Peyer's patch (tissue), 4 donors: Measurements from ENCODE around the gene UCK2.

Source experiments
- POLR2A ChIP-seq, 2 donors: fragments of 450-650 bp; IDR thresholded peaks; one replicate each; pipeline ENCODE4 v1.5.1; 2017; ENCODE audit warnings: antibody characterized with exemption in 2 of 2, mild to moderate bottlenecking in 2 of 2, moderate library complexity in 2 of 2
- TF ChIP-seq, protein P1 (sequence below), 6 experiments: fragments of 450-650 bp in 4 of 6; fragments of 200-600 bp in 2 of 6; sonication (generic) in 1 of 6; IDR thresholded peaks; one replicate each; pipeline ENCODE4 v1.5.1; 2017 to 2019; ENCODE audit warnings: antibody characterized with exemption in 6 of 6, mild to moderate bottlenecking in 3 of 6, moderate library complexity in 1 of 6

DNA sequence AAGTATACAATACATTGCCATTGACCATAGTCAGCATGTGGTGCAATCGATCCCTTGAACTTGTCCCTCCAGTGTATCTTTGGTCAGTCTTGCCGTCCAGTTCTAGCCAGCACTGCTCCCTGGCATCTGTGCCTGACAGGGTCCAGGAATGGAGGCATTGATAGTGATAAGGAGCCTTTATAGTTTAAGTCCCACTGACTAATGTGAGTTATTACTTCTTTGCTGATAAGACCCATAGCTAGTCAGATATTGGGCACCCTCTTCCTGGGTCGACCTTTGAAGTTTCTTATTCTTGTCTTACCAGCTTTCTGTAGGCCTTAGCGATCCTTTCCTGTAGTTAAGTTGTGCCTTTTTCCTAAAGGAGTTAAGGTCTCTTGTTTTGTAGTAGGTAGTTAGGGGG, 13.0 kb downstream of the UCK2 start:
- TF ChIP-seq, protein P1, sequence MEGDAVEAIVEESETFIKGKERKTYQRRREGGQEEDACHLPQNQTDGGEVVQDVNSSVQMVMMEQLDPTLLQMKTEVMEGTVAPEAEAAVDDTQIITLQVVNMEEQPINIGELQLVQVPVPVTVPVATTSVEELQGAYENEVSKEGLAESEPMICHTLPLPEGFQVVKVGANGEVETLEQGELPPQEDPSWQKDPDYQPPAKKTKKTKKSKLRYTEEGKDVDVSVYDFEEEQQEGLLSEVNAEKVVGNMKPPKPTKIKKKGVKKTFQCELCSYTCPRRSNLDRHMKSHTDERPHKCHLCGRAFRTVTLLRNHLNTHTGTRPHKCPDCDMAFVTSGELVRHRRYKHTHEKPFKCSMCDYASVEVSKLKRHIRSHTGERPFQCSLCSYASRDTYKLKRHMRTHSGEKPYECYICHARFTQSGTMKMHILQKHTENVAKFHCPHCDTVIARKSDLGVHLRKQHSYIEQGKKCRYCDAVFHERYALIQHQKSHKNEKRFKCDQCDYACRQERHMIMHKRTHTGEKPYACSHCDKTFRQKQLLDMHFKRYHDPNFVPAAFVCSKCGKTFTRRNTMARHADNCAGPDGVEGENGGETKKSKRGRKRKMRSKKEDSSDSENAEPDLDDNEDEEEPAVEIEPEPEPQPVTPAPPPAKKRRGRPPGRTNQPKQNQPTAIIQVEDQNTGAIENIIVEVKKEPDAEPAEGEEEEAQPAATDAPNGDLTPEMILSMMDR (IDR thresholded peaks at IDR 0.05): no peak
- no peak for TF ChIP-seq POLR2A (IDR thresholded peaks at IDR 0.05)
